Skeletal muscle tissue (tissue), 4 donors: ENCODE measurements around the gene TERF2IP. TPM values are rescaled to one million over a fixed set of nuclear protein-coding genes. Genes with fewer than 3 reads are reported as not detected.

ENCODE experiments used
- H3K27ac ChIP-seq: one replicate; pipeline ENCODE4 v1.7.0; 2013; ENCODE audit warnings: mild to moderate bottlenecking, low read depth, low read length, inconsistent platforms
- H3K27me3 ChIP-seq, 3 donors: one replicate each; pipeline ENCODE4 v1.7.0; 2013; ENCODE audit warnings: low read length in 3 of 3; ENCODE audit not compliant: control insufficient read depth in 3 of 3, insufficient read depth in 3 of 3
- H3K36me3 ChIP-seq, 3 donors: one replicate each; pipeline ENCODE4 v1.7.0; 2013; ENCODE audit warnings: low read length in 3 of 3; ENCODE audit not compliant: control insufficient read depth in 3 of 3, insufficient read depth in 3 of 3
- H3K4me1 ChIP-seq, 3 donors: one replicate each; pipeline ENCODE4 v1.7.0; 2013; ENCODE audit warnings: low read length in 3 of 3, mild to moderate bottlenecking in 3 of 3; ENCODE audit not compliant: control insufficient read depth in 3 of 3, insufficient read depth in 3 of 3
- H3K4me3 ChIP-seq, 3 donors: one replicate each; pipeline ENCODE4 v1.7.0; 2013; ENCODE audit warnings: low read length in 3 of 3
- H3K9ac ChIP-seq, 3 donors: one replicate each; pipeline ENCODE4 v1.7.0; 2013; ENCODE audit warnings: low read length in 3 of 3, mild to moderate bottlenecking in 3 of 3, moderate library complexity in 2 of 3, low read depth in 1 of 3
- H3K9me3 ChIP-seq, 3 donors: one replicate each; pipeline ENCODE4 v1.7.0; 2013; ENCODE audit warnings: low read length in 3 of 3; ENCODE audit not compliant: control insufficient read depth in 3 of 3
- total RNA-seq: library from RNA; depleted of rRNA; stranded (reverse); fragments of >200 nt; gene quantifications from one replicate; pipeline ENCODE4 v1.2.3, GENCODE V29; 2014
- donor health status: Osteomylitis.

TERF2IP gene, protein sequence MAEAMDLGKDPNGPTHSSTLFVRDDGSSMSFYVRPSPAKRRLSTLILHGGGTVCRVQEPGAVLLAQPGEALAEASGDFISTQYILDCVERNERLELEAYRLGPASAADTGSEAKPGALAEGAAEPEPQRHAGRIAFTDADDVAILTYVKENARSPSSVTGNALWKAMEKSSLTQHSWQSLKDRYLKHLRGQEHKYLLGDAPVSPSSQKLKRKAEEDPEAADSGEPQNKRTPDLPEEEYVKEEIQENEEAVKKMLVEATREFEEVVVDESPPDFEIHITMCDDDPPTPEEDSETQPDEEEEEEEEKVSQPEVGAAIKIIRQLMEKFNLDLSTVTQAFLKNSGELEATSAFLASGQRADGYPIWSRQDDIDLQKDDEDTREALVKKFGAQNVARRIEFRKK
- 51.7 TPM for total RNA-seq

DNA sequence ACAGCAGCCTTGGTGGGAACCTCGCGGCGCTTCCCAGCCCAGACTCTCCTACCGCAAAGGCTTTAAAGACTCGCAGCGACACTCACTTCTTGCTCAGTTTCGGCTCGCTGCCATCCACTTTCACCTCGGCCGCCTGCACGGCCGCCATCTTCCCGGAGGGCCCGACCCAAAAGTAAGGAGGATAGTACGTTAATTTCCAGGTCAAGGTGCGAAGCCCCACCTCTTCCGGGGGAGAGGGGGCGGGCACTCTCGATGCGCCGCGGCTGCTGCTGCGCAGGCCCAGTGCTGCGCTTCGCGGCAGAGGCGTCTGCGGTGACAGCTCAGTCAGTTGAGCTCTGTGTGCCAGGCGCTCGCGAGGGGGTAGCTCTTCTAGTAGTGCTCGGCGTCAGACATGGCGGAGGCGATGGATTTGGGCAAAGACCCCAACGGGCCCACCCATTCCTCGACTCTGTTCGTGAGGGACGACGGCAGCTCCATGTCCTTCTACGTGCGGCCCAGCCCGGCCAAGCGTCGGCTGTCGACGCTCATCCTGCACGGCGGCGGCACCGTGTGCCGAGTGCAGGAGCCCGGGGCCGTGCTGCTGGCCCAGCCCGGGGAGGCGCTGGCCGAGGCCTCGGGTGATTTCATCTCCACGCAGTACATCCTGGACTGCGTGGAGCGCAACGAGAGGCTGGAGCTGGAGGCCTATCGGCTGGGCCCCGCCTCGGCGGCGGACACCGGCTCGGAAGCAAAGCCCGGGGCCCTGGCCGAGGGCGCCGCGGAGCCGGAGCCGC is at the start of gene TERF2IP, which contains the start of gene KARS1:
TSS of gene TERF2IP (plus strand) at position 282 of the 773 bp plus-strand sequence. CDS start at position 392, 110 bp downstream.
TSS of gene KARS1 (minus strand) at position 174 of the 773 bp plus-strand sequence. CDS start at position 148, 26 bp downstream.
- Histone ChIP-seq H3K27me3 (no peaks in the 10 kb centered on the region), H3K4me1 (peaks cover 35 to 50% (median 41%) of the 10 kb centered on the region in 3 donors)

DNA sequence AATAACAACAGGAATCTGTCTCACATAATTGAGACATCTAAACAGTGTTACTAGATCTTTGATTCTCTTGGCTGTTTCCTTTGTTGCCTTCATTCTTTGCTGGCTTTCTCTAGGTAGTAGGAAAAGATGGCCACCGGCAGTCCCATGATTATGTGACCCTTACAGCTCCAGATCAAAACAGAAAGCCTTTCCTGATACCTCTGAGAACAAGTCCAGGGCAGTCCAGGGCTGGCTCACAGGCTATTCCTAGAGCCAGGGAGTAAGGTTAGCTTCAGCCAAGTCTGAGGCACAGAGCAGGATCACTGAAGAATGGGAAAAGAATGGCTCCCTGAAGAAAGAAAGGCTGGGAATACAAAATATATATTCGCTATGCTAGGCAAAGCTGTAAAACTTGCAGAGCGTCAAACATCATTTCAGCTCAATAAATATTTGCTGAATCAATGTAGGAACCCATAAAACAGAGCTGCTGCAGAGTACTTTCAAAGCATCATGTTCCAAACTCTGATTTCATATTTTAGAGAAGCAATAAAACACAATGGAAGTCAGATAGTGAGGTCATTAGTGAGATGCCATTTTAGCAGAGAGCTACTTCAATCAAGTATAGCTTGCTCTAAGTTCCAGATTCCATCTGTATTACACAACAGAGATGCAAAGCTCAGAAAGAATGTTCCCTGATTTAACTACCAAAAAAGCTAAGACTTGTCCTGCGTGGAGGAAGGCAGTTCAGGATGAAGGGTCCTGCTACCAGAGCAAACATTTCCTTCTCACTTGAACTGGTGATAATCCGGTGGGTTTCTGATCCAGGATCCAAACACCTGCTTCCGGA is 47.9 kb upstream of the TERF2IP start:
- Histone ChIP-seq H3K4me1 (no peaks in the 10 kb centered on the region), H3K27me3 (no peaks in the 10 kb centered on the region), H3K4me3 (no peak overlapping the region), H3K27ac (no peak overlapping the region), H3K36me3 (peaks cover 18 to 39% (median 32%) of the 10 kb centered on the region in 3 donors), H3K9me3 (no peaks in the 10 kb centered on the region), H3K9ac (no peak overlapping the region)

More for the DNA sequence above, at the start of gene TERF2IP, which contains the start of gene KARS1:
- peak within 1 kb of the TSS; percentile 99 for H3K9ac ChIP-seq
- H3K27ac ChIP-seq, result peak within 1 kb of the TSS; percentile 98
- peak within 1 kb of the TSS; percentile 91 to 99 (median 96) for H3K4me3 ChIP-seq
- peaks cover 10 to 21% (median 15%) of the 10 kb centered on the region in 3 donors for H3K36me3 ChIP-seq
- no peaks in the 10 kb centered on the region for H3K9me3 ChIP-seq

DNA sequence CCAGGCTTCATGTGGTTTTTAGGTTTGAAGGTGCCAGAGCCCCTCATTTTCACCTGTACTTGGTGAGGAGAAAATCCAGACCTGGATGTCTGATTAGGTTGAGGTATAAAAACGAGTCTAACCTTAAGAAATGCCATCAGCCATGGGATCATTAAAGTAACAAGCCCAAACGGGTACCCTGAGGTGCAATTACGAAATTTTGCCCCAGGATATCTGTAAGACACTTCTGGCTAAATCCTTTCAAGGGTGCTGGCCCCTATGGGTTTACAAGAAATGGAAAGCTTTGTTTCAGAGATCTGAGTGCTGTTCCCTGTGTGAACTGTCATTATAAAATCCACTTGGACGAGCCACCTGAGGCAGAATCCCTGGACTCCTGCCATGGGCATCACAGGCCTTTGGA is 44.3 kb upstream of the TERF2IP start:
- Histone ChIP-seq H3K36me3 (peaks cover 15 to 51% (median 38%) of the 10 kb centered on the region in 3 donors), H3K27ac (no peak overlapping the region)

GRCh38 chr16:75606507-75606906 is 41.1 kb upstream of the TERF2IP start:
- H3K4me1 ChIP-seq, result no peaks in the 10 kb centered on the region
- H3K9me3 ChIP-seq, result no peaks in the 10 kb centered on the region
- H3K36me3 ChIP-seq, result peaks cover 19 to 61% (median 51%) of the 10 kb centered on the region in 3 donors
- H3K27ac ChIP-seq, result no peak overlapping the region
- no peak overlapping the region for H3K9ac ChIP-seq
- no peaks in the 10 kb centered on the region for H3K27me3 ChIP-seq
- no peak overlapping the region for H3K4me3 ChIP-seq

More for the DNA sequence above, 44.3 kb upstream of the TERF2IP start:
- no peaks in the 10 kb centered on the region for H3K9me3 ChIP-seq
- no peaks in the 10 kb centered on the region for H3K27me3 ChIP-seq
- no peak overlapping the region for H3K9ac ChIP-seq
- H3K4me3 ChIP-seq, result no peak overlapping the region
- no peaks in the 10 kb centered on the region for H3K4me1 ChIP-seq

DNA sequence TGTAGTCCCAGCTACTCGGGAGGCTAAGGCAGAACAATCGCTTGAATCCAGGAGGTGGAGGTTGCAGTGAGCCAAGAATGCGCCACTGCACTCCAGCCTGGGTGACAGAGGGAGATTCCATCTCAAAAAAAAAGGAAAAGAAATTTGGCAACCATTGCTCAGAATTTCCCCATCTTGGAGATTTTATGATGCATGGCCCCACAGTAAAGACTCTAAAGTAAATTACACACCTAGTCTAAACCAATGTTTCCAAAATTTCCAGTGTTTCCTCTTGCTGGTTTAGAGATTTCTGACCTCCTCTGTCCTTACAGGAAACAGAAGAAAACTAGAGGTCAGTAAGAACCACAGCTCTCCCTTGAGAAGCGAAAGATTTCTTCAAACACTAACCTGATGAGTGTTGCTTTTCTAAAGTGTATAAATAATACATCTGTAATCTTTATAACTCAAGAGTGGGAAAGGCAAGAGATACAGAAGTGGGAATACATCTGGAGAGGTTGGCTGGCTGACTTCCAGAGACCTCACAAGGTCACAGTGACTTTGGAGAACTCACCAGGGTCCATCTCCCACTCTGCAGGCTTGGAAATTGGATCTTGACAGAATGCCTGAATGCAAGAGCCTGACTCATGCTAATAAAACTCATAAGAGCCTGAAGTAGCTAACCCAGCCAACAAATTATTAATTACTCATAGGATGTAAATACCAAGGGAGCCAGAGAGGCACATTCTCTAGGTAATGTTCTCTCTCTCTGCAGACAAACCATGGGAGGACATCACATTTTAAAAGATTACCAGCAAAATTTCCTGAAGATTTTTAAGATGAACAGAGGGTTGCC is 33.3 kb upstream of the TERF2IP start:
- Histone ChIP-seq H3K27me3 (no peaks in the 10 kb centered on the region), H3K9ac (no peak overlapping the region), H3K4me1 (no peaks in the 10 kb centered on the region), H3K36me3 (peaks cover 25 to 57% (median 47%) of the 10 kb centered on the region in 3 donors), H3K27ac (no peak overlapping the region), H3K9me3 (no peaks in the 10 kb centered on the region), H3K4me3 (no peak overlapping the region)

GRCh38 chr16:75615619-75616018 is 32.0 kb upstream of the TERF2IP start:
- Histone ChIP-seq H3K4me3 (no peak overlapping the region), H3K4me1 (peaks cover 0 to 3% (median 0%) of the 10 kb centered on the region in 3 donors), H3K27me3 (no peaks in the 10 kb centered on the region), H3K27ac (no peak overlapping the region), H3K36me3 (peaks cover 24 to 55% (median 44%) of the 10 kb centered on the region in 3 donors), H3K9me3 (no peaks in the 10 kb centered on the region), H3K9ac (no peak overlapping the region)

DNA sequence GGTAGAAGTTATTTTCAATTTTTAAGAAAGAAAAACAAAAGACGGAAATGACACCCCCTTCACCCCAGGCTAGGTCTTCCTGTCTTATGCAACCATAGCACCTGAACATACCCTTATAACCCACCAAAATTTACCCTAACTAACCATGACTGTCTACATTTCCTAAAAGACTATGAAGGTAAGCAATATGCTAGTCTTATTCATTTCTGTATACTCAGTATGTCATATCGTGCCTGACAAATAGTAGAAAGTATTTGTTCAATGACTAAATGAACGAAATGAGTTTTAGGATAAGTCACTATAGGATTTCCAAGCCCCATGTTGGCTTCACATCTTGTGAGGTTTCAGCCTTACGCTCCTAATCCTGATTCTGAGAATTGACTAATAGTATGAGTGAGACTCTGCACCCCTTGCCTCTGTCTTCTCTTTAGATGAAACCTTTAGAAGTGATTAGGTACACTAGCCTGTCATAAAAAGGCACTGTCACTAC is 31.0 kb upstream of the TERF2IP start:
- Histone ChIP-seq H3K9me3 (no peaks in the 10 kb centered on the region), H3K9ac (no peak overlapping the region), H3K4me3 (no peak overlapping the region), H3K27me3 (no peaks in the 10 kb centered on the region), H3K36me3 (peaks cover 24 to 49% (median 39%) of the 10 kb centered on the region in 3 donors), H3K27ac (no peak overlapping the region), H3K4me1 (peaks cover 1 to 4% (median 1%) of the 10 kb centered on the region in 3 donors)

GRCh38 chr16:75617121-75617520 is 30.5 kb upstream of the TERF2IP start:
- Histone ChIP-seq H3K27ac (no peak overlapping the region), H3K4me3 (no peak overlapping the region), H3K36me3 (peaks cover 22 to 45% (median 36%) of the 10 kb centered on the region in 3 donors), H3K4me1 (peaks cover 7 to 10% (median 7%) of the 10 kb centered on the region in 3 donors), H3K27me3 (no peaks in the 10 kb centered on the region), H3K9ac (no peak overlapping the region), H3K9me3 (no peaks in the 10 kb centered on the region)
